DLD1 (cell line): ENCODE data around the gene GGT5.
"Not testable (repeated sequence)": the region's sequence is repeated elsewhere in the genome, so short reads cannot be mapped to it uniquely, and the experiment has no call there.

Source experiments
- in situ Hi-C: cut with HindIII; loops from 2 replicates; pipeline ENCODE4 v1.10.0; 2017; ENCODE audit warnings: low sequenced_read_pairs

GGT5 gene

GRCh38 chr22:24206460-24207263 is 38.2 kb downstream of the GGT5 start:
- in situ Hi-C loops: not testable (repeated sequence)

GRCh38 chr22:24205438-24206195 is 39.3 kb downstream of the GGT5 start:
- in situ Hi-C loops: no loop called here

- in situ Hi-C loops: not testable (repeated sequence)
These were observed 41.0 kb downstream of the GGT5 start for GRCh38 chr22:24203856-24204255.

GRCh38 chr22:24201681-24202614 is 42.9 kb downstream of the GGT5 start:
- in situ Hi-C loops: no loop called here

- in situ Hi-C loops: no loop called here
These were observed 44.2 kb downstream of the GGT5 start for GRCh38 chr22:24200619-24201212.

GRCh38 chr22:24198682-24199052 is 46.2 kb downstream of the GGT5 start:
- in situ Hi-C loops: no loop called here

GRCh38 chr22:24191893-24192292 is 53.0 kb downstream of the GGT5 start:
- in situ Hi-C loops: no loop called here

GRCh38 chr22:24191381-24191841 is 53.5 kb downstream of the GGT5 start:
- in situ Hi-C loops: no loop called here

GRCh38 chr22:24190596-24191208 is 54.2 kb downstream of the GGT5 start:
- in situ Hi-C loops: no loop called here

GRCh38 chr22:24190159-24190540 is 54.7 kb downstream of the GGT5 start:
- in situ Hi-C loops: no loop called here

- in situ Hi-C loops: no loop called here
These were observed 55.4 kb downstream of the GGT5 start for GRCh38 chr22:24189249-24190158.

GRCh38 chr22:24188705-24189248 is 56.1 kb downstream of the GGT5 start:
- in situ Hi-C loops: no loop called here

GRCh38 chr22:24187731-24188644 is 56.9 kb downstream of the GGT5 start:
- in situ Hi-C loops: no loop called here

GRCh38 chr22:24186892-24187670 is 57.8 kb downstream of the GGT5 start:
- in situ Hi-C loops: no loop called here

- in situ Hi-C loops: no loop called here
These were observed 58.5 kb downstream of the GGT5 start for GRCh38 chr22:24186352-24186740.

GRCh38 chr22:24185501-24186351 is 59.2 kb downstream of the GGT5 start:
- in situ Hi-C loops: no loop called here
